RWPE2 (cell line): ENCODE measurements around the gene TPRX1.
"Not testable (repeated sequence)": the region's sequence is repeated elsewhere in the genome, so short reads cannot be mapped to it uniquely, and the experiment has no call there.

Experiments
- ATAC-seq: fragments of 200-7000 bp; cut with Tn5 transposase; 3 replicates; pipeline ENCODE4 v1.9.1; 2021; ENCODE audit warnings: low read depth
- DNase-seq: peaks from one replicate; pipeline ENCODE4 v3.0.0-alpha.2; 2020; ENCODE audit warnings: low spot score
- H3K27ac ChIP-seq: fragments of 450-650 bp; 2 replicates; pipeline ENCODE4 v1.5.1; 2017; ENCODE audit warnings: mild to moderate bottlenecking; ENCODE audit not compliant: poor library complexity, severe bottlenecking
- H3K27me3 ChIP-seq: fragments of 250-450 bp; sonication (Bioruptor Pico); 2 replicates; pipeline ENCODE4 v1.5.1; 2021; ENCODE audit warnings: mild to moderate bottlenecking, moderate library complexity; ENCODE audit not compliant: insufficient read depth, poor library complexity, severe bottlenecking
- H3K36me3 ChIP-seq: fragments of 250-450 bp; sonication (Bioruptor Pico); 2 replicates; pipeline ENCODE4 v1.5.1; 2020; ENCODE audit warnings: low read depth, mild to moderate bottlenecking, moderate library complexity
- H3K4me1 ChIP-seq: fragments of 250-450 bp; sonication (Bioruptor Pico); 2 replicates; pipeline ENCODE4 v1.5.1; 2021; ENCODE audit warnings: mild to moderate bottlenecking, moderate library complexity; ENCODE audit not compliant: insufficient read depth, poor library complexity, severe bottlenecking
- H3K4me3 ChIP-seq: fragments of 250-450 bp; sonication (Bioruptor Pico); 2 replicates; pipeline ENCODE4 v1.5.1; 2021; ENCODE audit warnings: mild to moderate bottlenecking, moderate library complexity; ENCODE audit not compliant: severe bottlenecking
- H3K9me3 ChIP-seq: fragments of 250-450 bp; sonication (Bioruptor Pico); 2 replicates; pipeline ENCODE4 v1.5.1; 2021; ENCODE audit warnings: mild to moderate bottlenecking, moderate library complexity; ENCODE audit not compliant: severe bottlenecking
- TF ChIP-seq, protein P1 (sequence below): fragments of 450-650 bp; IDR thresholded peaks from one replicate; pipeline ENCODE4 v1.5.1; 2017; ENCODE audit warnings: mild to moderate bottlenecking, moderate library complexity; ENCODE audit not compliant: poor library complexity, severe bottlenecking

Gene TPRX1

GRCh38 chr19:47824396-47824795, 20.0 kb upstream of the TPRX1 start:
- no peak for DNase-seq
- no peak overlapping the region for H3K27ac ChIP-seq
- H3K27me3 ChIP-seq, result peaks cover 7% of the 10 kb centered on the region
- ATAC-seq, result no peak
- H3K36me3 ChIP-seq, result no peaks in the 10 kb centered on the region
- H3K9me3 ChIP-seq, result no peaks in the 10 kb centered on the region
- TF ChIP-seq, protein P1, sequence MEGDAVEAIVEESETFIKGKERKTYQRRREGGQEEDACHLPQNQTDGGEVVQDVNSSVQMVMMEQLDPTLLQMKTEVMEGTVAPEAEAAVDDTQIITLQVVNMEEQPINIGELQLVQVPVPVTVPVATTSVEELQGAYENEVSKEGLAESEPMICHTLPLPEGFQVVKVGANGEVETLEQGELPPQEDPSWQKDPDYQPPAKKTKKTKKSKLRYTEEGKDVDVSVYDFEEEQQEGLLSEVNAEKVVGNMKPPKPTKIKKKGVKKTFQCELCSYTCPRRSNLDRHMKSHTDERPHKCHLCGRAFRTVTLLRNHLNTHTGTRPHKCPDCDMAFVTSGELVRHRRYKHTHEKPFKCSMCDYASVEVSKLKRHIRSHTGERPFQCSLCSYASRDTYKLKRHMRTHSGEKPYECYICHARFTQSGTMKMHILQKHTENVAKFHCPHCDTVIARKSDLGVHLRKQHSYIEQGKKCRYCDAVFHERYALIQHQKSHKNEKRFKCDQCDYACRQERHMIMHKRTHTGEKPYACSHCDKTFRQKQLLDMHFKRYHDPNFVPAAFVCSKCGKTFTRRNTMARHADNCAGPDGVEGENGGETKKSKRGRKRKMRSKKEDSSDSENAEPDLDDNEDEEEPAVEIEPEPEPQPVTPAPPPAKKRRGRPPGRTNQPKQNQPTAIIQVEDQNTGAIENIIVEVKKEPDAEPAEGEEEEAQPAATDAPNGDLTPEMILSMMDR, result no peak
- H3K4me3 ChIP-seq, result no peak overlapping the region
- H3K4me1 ChIP-seq, result no peaks in the 10 kb centered on the region

GRCh38 chr19:47821460-47822020, 17.2 kb upstream of the TPRX1 start, which contains the start of gene CRX:
Gene CRX, plus strand, starts transcription at chr19:47821937. Its CDS starts 12,507 bp downstream, at chr19:47834444.
- ATAC-seq (no peak), DNase-seq (no peak)
- H3K4me1 ChIP-seq, result no peaks in the 10 kb centered on the region
- no peaks in the 10 kb centered on the region for H3K9me3 ChIP-seq
- TF ChIP-seq, protein P1, result no peak
- H3K27me3 ChIP-seq, result peaks cover 7% of the 10 kb centered on the region
- no peak within 1 kb of the TSS for H3K27ac ChIP-seq
- no peak within 1 kb of the TSS for H3K4me3 ChIP-seq
- no peaks in the 10 kb centered on the region for H3K36me3 ChIP-seq

GRCh38 chr19:47820410-47820809, 16.1 kb upstream of the TPRX1 start:
- H3K4me1 ChIP-seq, result no peaks in the 10 kb centered on the region
- H3K9me3 ChIP-seq, result no peaks in the 10 kb centered on the region
- DNase-seq (no peak), ATAC-seq (no peak)
- peaks cover 7% of the 10 kb centered on the region for H3K27me3 ChIP-seq
- no peaks in the 10 kb centered on the region for H3K36me3 ChIP-seq
- TF ChIP-seq, protein P1, result no peak
- H3K4me3 ChIP-seq, result no peak overlapping the region
- H3K27ac ChIP-seq, result no peak overlapping the region

DNA sequence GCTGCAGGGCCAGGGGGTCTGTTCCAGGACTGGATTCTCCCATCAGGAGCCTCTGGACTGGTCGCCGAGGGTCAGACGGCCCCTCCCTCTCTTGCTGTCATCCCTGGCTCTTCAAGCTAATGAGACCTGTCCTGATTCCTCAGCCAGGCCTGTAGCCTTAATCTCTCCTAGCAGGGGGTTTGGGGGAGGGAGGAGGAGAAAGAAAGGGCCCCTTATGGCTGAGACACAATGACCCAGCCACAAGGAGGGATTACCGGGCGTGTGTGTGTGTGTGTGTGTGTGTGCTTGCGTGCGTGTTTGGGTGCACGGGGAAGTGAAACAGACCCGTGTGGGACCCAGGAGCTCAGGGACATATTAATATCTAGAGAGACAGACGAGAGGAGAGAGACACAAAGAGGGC, 15.5 kb upstream of the TPRX1 start:
- ATAC-seq, result no peak
- Histone ChIP-seq H3K9me3 (no peaks in the 10 kb centered on the region), H3K4me3 (no peak overlapping the region), H3K36me3 (no peaks in the 10 kb centered on the region), H3K27me3 (peaks cover 7% of the 10 kb centered on the region), H3K27ac (no peak overlapping the region), H3K4me1 (no peaks in the 10 kb centered on the region)
- TF ChIP-seq, protein P1, result no peak
- DNase-seq, result no peak

DNA sequence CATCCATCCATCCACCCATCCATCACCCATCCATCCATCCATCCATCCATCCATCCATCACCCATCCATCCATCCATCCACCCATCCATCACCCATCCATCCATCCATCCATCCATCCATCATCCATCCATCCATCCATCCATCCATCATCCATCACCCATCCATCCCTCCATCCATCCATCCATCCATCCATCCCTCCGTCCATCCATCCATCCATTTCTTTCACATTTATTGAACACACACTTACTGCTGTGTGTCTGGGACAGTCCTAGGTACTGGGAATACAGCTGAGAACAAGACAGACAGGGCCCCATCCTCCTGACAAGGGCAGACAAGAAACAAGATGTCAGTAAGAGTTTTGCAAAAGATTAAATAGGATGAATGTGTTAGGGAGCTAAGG, 13.9 kb upstream of the TPRX1 start:
- H3K27ac ChIP-seq, ATAC-seq, H3K9me3 ChIP-seq, DNase-seq, H3K4me1 ChIP-seq, H3K36me3 ChIP-seq, H3K4me3 ChIP-seq, H3K27me3 ChIP-seq: not testable (repeated sequence)

DNA sequence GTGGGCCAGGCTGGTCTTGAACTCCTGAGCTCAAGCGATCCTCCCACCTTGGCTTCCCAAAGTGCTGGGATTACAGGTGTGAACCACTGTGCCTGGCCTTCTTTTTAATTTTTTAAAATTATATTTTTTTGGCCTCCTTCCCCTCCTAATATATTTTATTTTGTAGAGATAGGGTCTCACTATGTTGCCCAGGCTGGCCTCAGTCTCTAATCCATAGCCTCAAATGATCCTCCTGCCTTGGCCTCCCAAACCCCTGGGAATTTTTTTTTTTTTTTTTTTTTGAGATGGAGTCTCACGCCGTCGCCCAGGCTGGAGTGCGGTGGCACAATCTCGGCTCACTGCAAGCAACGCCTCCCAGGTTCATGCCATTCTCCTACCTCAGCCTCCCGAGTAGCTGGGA, 11.9 kb upstream of the TPRX1 start:
- ATAC-seq, result not testable (repeated sequence)

More for the DNA sequence above, 11.9 kb upstream of the TPRX1 start:
- H3K4me3 ChIP-seq, H3K36me3 ChIP-seq, H3K9me3 ChIP-seq, DNase-seq, H3K27ac ChIP-seq, H3K4me1 ChIP-seq, H3K27me3 ChIP-seq: not testable (repeated sequence)
